Activated CD4-positive, alpha-beta T cell treated with anti-CD3 and anti-CD28 coated beads for 24 hours (primary cell): ENCODE measurements around the gene TOP3A.
A peak's percentile ranks its signal among the peaks of the same experiment; 100 is the strongest.

ENCODE experiments used
- DNase-seq, 2 donors: peaks; one replicate each; pipeline ENCODE4 v3.0.0-alpha.2; 2020; ENCODE audit warnings: low read depth in 2 of 2

The TOP3A gene

GRCh38 chr17:18233803-18234518 is 80.8 kb downstream of the TOP3A start:
- DNase-seq = no peak

GRCh38 chr17:18231164-18231563 is 83.6 kb downstream of the TOP3A start:
- DNase-seq = no peak

- no peak for DNase-seq
Measured at GRCh38 chr17:18230288-18231141, 84.3 kb downstream of the TOP3A start.

DNA sequence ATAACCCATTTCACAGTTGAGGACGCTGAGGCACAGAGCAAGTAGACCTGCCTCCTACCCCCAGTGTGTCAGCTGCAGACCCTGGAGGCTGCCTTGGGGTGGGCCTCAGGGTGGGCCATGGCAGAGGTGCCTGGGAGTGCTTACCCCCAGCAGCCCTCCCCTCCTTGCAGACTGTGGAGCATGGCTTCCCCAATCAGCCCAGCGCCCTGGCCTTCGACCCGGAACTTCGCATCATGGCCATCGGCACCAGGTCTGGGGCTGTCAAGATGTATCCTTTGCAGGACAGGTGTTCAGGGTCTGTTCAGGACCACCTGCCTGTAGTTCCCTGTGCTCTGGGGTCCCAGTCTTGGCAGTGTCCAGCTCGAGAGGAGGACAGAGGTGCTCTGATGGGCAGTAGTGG is 85.0 kb downstream of the TOP3A start:
- no peak for DNase-seq

DNA sequence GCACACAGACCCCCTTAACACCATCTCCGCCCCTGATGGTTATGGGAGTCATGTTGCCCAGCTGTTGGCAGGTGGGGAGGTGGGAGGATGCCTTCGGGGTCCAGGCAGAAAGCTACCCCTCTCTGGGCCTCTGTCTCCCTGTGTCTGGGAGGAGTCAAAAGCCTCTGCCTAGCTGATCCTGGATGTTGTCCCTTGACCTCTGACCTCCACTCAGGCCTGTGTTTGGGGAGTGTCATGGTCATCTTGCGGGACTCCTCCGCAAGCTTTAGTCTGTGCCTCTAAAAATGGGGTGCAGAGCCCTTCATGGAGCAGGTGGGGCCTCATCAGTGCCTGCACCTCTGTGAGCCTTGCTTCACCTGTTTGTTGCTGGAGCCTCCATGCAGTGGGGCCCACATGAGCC is 85.5 kb downstream of the TOP3A start:
- no peak for DNase-seq

- no peak for DNase-seq
Measured at GRCh38 chr17:18228176-18228682, 86.6 kb downstream of the TOP3A start.

GRCh38 chr17:18227635-18228034 is 87.2 kb downstream of the TOP3A start:
- DNase-seq = no peak

GRCh38 chr17:18226284-18226945 is 88.4 kb downstream of the TOP3A start:
- no peak for DNase-seq

DNA sequence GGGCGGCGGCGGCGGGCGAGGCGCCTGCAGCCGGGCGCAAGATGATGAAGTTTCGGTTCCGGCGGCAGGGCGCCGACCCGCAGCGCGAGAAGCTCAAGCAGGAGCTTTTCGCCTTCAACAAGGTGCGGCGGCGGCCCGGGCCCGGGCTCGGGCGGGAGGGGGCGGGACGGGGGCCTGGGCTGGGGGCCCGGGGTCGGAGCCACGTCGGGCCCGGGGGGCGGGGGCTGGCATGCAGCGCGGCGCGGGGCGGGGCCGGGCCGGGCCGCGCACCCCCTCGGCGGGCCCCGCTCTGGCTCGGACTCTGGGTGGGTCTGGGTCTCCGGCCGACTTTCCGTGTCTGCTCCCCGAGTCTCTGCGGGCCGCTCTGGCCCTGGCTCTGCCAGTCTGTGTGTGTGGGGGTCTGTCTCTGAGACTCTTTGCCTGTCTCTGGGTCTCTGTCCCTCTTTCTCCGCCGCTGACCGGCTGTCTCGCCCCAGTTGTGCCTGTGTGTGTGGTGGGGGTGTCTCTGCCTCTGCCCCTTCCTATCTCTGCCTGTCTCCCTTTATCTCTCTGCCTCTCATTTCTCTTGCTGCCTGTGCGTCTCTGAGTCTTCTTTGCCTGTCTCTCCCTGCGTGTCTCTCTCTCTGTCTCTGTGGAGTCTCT is 89.0 kb downstream of the TOP3A start:
- no peak for DNase-seq

DNA sequence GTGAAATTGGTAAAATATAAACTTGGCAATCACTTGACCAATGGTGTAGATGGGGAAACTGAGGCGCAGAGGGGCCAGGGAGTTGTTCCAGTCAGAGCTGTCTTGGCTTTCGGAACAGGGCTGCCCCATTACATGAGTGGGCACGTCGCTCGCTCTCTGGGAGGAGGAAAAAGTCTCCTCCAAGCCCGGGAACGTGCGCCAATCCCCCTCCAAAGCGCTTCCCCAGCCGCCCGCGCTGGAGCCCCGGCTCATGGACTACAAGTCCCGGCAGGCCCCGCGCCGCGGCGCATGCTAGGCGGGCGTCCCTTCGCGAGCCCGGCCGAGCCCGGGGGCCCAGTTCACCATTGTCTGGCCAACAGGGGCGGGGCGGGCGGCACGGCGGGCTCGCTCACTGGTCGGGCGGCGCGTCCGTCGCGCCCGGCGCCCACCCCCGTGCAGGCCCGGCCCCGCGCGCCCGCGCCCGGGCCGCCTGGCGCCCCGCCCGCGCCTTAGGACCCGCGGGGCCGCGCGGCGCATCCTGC is 89.6 kb downstream of the TOP3A start, which contains the start of gene LLGL1:
Gene LLGL1 (plus strand): TSS at position 515 of the 521 bp plus-strand sequence. CDS start 48 bp downstream, outside the sequence.
- peak; percentile 93 to 97 for DNase-seq

DNA sequence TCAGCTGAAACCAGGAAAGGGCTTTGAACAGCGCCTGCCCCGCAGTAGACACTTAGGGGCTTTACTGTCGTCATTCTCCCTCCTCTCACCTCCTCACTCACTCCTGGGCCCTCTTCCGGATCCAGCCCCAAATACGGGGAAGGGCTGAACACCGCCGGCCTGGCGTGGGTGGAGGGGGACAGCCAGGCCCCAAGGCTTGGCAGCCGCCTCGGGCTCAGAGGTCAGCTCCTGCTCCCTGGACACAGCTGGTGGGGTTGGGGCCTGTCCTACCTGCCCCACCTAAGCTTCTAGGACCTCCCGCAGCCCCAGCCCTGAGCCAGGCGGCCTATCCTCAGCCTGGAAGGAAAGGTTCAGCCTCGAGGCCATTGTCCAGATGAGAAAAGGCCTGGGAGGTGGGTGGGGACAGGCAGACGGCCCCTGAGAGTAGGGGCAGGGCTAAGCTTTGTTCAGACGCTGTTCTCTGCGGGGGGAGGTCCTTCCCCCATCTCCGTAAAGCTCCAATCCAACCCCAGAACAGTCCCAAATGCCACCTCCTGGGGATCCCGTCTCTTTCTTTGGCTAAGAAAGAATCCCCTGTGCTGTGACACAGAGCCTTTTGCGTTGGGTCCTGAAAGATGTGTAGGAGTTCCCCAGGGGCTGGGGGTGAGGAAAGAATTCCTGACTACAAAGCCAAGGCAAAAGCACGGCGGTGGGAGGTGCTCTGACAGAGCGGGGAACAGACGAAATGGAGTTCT is 90.2 kb downstream of the TOP3A start:
- DNase-seq = no peak

DNA sequence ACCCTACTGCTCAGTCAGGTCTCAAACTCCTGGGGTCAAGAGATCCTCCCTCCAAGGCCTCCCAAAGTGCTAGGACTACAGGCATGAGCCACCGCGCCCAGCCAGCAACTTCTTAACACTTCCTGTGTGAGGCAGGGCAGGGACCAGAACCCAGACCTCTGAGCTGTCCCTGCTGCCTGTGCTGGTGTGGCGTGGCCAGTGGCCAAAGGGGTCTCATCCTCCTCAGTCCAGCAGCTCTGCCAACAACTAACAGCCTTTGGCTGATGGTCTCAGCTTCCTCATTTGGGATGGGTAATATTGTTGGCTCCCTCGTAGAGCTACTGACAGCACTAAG is 90.8 kb downstream of the TOP3A start:
- DNase-seq = no peak
